ENCODE measurements around the gene RAPGEF6. TPM values are rescaled to one million over a fixed set of nuclear protein-coding genes. Genes with fewer than 3 reads are reported as not detected.
"Not testable (repeated sequence)": the region's sequence is repeated elsewhere in the genome, so short reads cannot be mapped to it uniquely, and the experiment has no call there.

Gene RAPGEF6
- total RNA-seq, 1 donor from 2014 or later = 34.9 TPM

- Mint-ChIP-seq H3K4me1 (peaks cover 6% of the 10 kb centered on the region), H3K27ac (no peak overlapping the region), H3K4me3 (no peak overlapping the region), H3K36me3 (ENCODE audit: low read depth) (peaks cover 61% of the 10 kb centered on the region), H3K9me3 (no peaks in the 10 kb centered on the region), H3K27me3 (no peaks in the 10 kb centered on the region)
- no peak for DNase-seq
- intact Hi-C loops (cut with micrococcal nuclease) = no loop called here
Measured at GRCh38 chr5:131430794-131431193, 204.2 kb downstream of the RAPGEF6 start.

GRCh38 chr5:131426011-131426410 lies 209.0 kb downstream of the RAPGEF6 start:
- no peak for DNase-seq
- Mint-ChIP-seq H3K27me3 (no peaks in the 10 kb centered on the region), H3K36me3 (ENCODE audit: low read depth) (peaks cover 52% of the 10 kb centered on the region), H3K9me3 (no peaks in the 10 kb centered on the region), H3K4me1 (peaks cover 7% of the 10 kb centered on the region), H3K4me3 (no peak overlapping the region), H3K27ac (no peak overlapping the region)
- intact Hi-C loops (cut with micrococcal nuclease) = no loop called here

GRCh38 chr5:131423056-131423455 lies 212.0 kb downstream of the RAPGEF6 start:
- Mint-ChIP-seq H3K4me3 (no peak overlapping the region), H3K9me3 (no peaks in the 10 kb centered on the region), H3K27me3 (no peaks in the 10 kb centered on the region), H3K27ac (no peak overlapping the region), H3K36me3 (ENCODE audit: low read depth) (peaks cover 39% of the 10 kb centered on the region), H3K4me1 (peaks cover 13% of the 10 kb centered on the region)
- intact Hi-C loops (cut with micrococcal nuclease) = loop anchor here (5.0 kb wide), 1 partner anchor 639 kb away; the partner anchor contains the start of gene IL3
- no peak for DNase-seq

GRCh38 chr5:131419877-131420276 lies 215.2 kb downstream of the RAPGEF6 start:
- no peak for DNase-seq
- Mint-ChIP-seq H3K27me3 (no peaks in the 10 kb centered on the region), H3K4me3 (no peak overlapping the region), H3K36me3 (ENCODE audit: low read depth) (peaks cover 32% of the 10 kb centered on the region), H3K4me1 (peaks cover 24% of the 10 kb centered on the region), H3K9me3 (no peaks in the 10 kb centered on the region), H3K27ac (peak overlapping the region; percentile 72)
- intact Hi-C loops (cut with micrococcal nuclease) = loop anchor here (5.0 kb wide), 2 partner anchors 353 to 642 kb away; partner anchors contain the start of gene IL3

- no peak overlapping the region for H3K4me3 Mint-ChIP-seq
- DNase-seq = no peak
- H3K9me3 Mint-ChIP-seq = no peaks in the 10 kb centered on the region
- peaks cover 40% of the 10 kb centered on the region for H3K36me3 Mint-ChIP-seq (ENCODE audit: low read depth)
- intact Hi-C loops (cut with micrococcal nuclease) = loop anchor here (5.0 kb wide), 1 partner anchor 352 kb away; no protein-coding TSS in a partner anchor
- H3K4me1 Mint-ChIP-seq = peaks cover 33% of the 10 kb centered on the region
- no peak overlapping the region for H3K27ac Mint-ChIP-seq
- H3K27me3 Mint-ChIP-seq = no peaks in the 10 kb centered on the region
Measured at GRCh38 chr5:131418846-131419245, 216.2 kb downstream of the RAPGEF6 start.

GRCh38 chr5:131417240-131417869 lies 217.7 kb downstream of the RAPGEF6 start:
- peak overlapping the region; percentile 46 for H3K4me3 Mint-ChIP-seq
- H3K4me1 Mint-ChIP-seq = peaks cover 40% of the 10 kb centered on the region
- intact Hi-C loops (cut with micrococcal nuclease) = loop anchor here (1.0 to 5.0 kb wide), 3 partner anchors 34 to 350 kb away; partner anchors contain the start of gene HINT1
- no peaks in the 10 kb centered on the region for H3K9me3 Mint-ChIP-seq
- peak overlapping the region; percentile 39 for H3K27ac Mint-ChIP-seq
- H3K27me3 Mint-ChIP-seq = no peaks in the 10 kb centered on the region
- H3K36me3 Mint-ChIP-seq (ENCODE audit: low read depth) = peaks cover 36% of the 10 kb centered on the region
- DNase-seq = peak; percentile 93

- peak overlapping the region; percentile 19 for H3K27ac Mint-ChIP-seq
- no peak overlapping the region for H3K4me3 Mint-ChIP-seq
- no peak for DNase-seq
- intact Hi-C loops (cut with micrococcal nuclease) = loop anchor here (1.0 to 5.0 kb wide), 3 partner anchors 33 to 349 kb away; partner anchors contain the start of gene HINT1
- H3K36me3 Mint-ChIP-seq (ENCODE audit: low read depth) = peaks cover 33% of the 10 kb centered on the region
- peaks cover 40% of the 10 kb centered on the region for H3K4me1 Mint-ChIP-seq
- H3K27me3 Mint-ChIP-seq = no peaks in the 10 kb centered on the region
- H3K9me3 Mint-ChIP-seq = no peaks in the 10 kb centered on the region
Measured at GRCh38 chr5:131416729-131417128, 218.3 kb downstream of the RAPGEF6 start.

- peak; percentile 82 for DNase-seq
- Mint-ChIP-seq H3K4me3 (peak overlapping the region; percentile 49), H3K9me3 (peaks cover 18% of the 10 kb centered on the region), H3K4me1 (peaks cover 36% of the 10 kb centered on the region), H3K27ac (peak overlapping the region; percentile 83), H3K27me3 (no peaks in the 10 kb centered on the region), H3K36me3 (ENCODE audit: low read depth) (peaks cover 45% of the 10 kb centered on the region)
- intact Hi-C loops (cut with micrococcal nuclease) = loop anchor here (1.0 kb wide), 1 partner anchor 18 kb away; no protein-coding TSS in a partner anchor
Measured at GRCh38 chr5:131413605-131414559, 221.1 kb downstream of the RAPGEF6 start.

- Mint-ChIP-seq H3K9me3 (peaks cover 34% of the 10 kb centered on the region), H3K4me1 (peaks cover 7% of the 10 kb centered on the region), H3K27me3 (no peaks in the 10 kb centered on the region), H3K36me3 (ENCODE audit: low read depth) (peaks cover 77% of the 10 kb centered on the region), H3K27ac (peak overlapping the region; percentile 45), H3K4me3 (no peak overlapping the region)
- peak; percentile 54 for DNase-seq
- intact Hi-C loops (cut with micrococcal nuclease) = no loop called here
Measured at GRCh38 chr5:131406975-131407638, 227.9 kb downstream of the RAPGEF6 start.

- no peak overlapping the region for H3K27ac Mint-ChIP-seq
- H3K27me3 Mint-ChIP-seq = no peaks in the 10 kb centered on the region
- peaks cover 80% of the 10 kb centered on the region for H3K36me3 Mint-ChIP-seq (ENCODE audit: low read depth)
- H3K4me1 Mint-ChIP-seq = peaks cover 7% of the 10 kb centered on the region
- DNase-seq = peak; percentile 58
- no peak overlapping the region for H3K4me3 Mint-ChIP-seq
- H3K9me3 Mint-ChIP-seq = peaks cover 34% of the 10 kb centered on the region
- intact Hi-C loops (cut with micrococcal nuclease) = no loop called here
Measured at GRCh38 chr5:131406076-131406475, 229.0 kb downstream of the RAPGEF6 start.

GRCh38 chr5:131405674-131406073 lies 229.4 kb downstream of the RAPGEF6 start:
- no peaks in the 10 kb centered on the region for H3K27me3 Mint-ChIP-seq
- peaks cover 81% of the 10 kb centered on the region for H3K36me3 Mint-ChIP-seq (ENCODE audit: low read depth)
- intact Hi-C loops (cut with micrococcal nuclease) = no loop called here
- no peak overlapping the region for H3K4me3 Mint-ChIP-seq
- DNase-seq = peak; percentile 55
- peaks cover 8% of the 10 kb centered on the region for H3K4me1 Mint-ChIP-seq
- peaks cover 35% of the 10 kb centered on the region for H3K9me3 Mint-ChIP-seq
- no peak overlapping the region for H3K27ac Mint-ChIP-seq

GRCh38 chr5:131400585-131400984 lies 234.4 kb downstream of the RAPGEF6 start:
- peaks cover 84% of the 10 kb centered on the region for H3K36me3 Mint-ChIP-seq (ENCODE audit: low read depth)
- H3K9me3 Mint-ChIP-seq = peaks cover 29% of the 10 kb centered on the region
- H3K4me1 Mint-ChIP-seq = peaks cover 29% of the 10 kb centered on the region
- intact Hi-C loops (cut with micrococcal nuclease) = no loop called here
- DNase-seq = no peak
- no peak overlapping the region for H3K4me3 Mint-ChIP-seq
- no peaks in the 10 kb centered on the region for H3K27me3 Mint-ChIP-seq
- peak overlapping the region; percentile 78 for H3K27ac Mint-ChIP-seq

GRCh38 chr5:131399007-131399406 lies 236.0 kb downstream of the RAPGEF6 start:
- Mint-ChIP-seq H3K9me3 (peaks cover 29% of the 10 kb centered on the region), H3K27ac (peak overlapping the region; percentile 48), H3K4me1 (peaks cover 38% of the 10 kb centered on the region), H3K36me3 (ENCODE audit: low read depth) (peaks cover 80% of the 10 kb centered on the region)
- intact Hi-C loops (cut with micrococcal nuclease) = loop anchor here (5.0 to 10.0 kb wide), 2 partner anchors 42 to 334 kb away; no protein-coding TSS in a partner anchor
- H3K27me3 Mint-ChIP-seq, DNase-seq, H3K4me3 Mint-ChIP-seq: not testable (repeated sequence)
